Measurements from ENCODE around the gene HMBS.
"Not testable (repeated sequence)": the region's sequence is repeated elsewhere in the genome, so short reads cannot be mapped to it uniquely, and the experiment has no call there.

HMBS gene

GRCh38 chr11:119084663-119085436, at the start of gene HMBS:
Gene HMBS (plus strand): TSS chr11:119084881. CDS start chr11:119085034, 153 bp downstream.
- DNase-seq: peak; percentile 84

GRCh38 chr11:119038884-119039283, 45.8 kb upstream of the HMBS start:
- no peak for DNase-seq

- not testable (repeated sequence) for DNase-seq
Measured at GRCh38 chr11:119039471-119039870, 45.2 kb upstream of the HMBS start.

GRCh38 chr11:119041821-119042514, 42.7 kb upstream of the HMBS start:
- no peak for DNase-seq

DNA sequence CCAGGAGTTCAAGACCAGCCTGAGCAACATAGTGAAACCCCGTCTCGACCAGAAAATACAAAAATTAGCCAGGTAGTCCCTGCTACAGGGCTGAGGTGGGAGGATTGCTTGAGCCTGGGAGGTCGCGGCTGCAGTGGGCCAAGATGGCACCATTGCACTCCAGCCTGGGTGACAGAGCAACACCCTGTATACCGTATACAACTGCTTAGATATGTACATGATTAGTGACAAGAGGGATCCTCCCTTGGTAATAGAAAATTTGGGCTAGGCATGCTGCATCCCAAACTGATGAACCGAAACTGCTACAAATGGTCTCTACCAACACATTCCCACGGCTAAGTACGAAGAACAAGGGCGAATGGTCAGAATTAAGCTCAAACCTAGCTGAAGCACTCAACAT, 41.8 kb upstream of the HMBS start:
- DNase-seq: no peak

DNA sequence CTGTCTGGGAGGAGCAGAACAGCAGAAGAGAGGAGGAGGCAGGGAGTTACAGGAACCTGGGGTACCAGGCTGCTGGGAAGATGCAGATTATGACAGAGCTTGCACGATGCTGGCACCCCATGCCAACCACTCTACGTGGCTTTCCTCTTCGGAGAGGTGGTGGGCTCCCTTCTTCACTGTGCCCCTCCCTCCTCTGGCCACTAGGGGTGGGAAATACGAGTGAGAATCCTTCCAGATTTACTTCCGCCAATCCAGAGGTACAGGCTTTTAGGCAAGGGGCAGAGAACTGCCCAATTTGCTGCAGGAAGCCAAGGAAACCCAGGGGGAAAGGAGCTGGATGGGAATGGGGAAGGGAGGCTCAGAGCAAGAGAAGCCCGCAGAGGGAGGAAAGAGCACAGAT, 40.0 kb upstream of the HMBS start:
- no peak for DNase-seq

- DNase-seq: no peak
Measured at GRCh38 chr11:119046489-119046888, 38.2 kb upstream of the HMBS start.

DNA sequence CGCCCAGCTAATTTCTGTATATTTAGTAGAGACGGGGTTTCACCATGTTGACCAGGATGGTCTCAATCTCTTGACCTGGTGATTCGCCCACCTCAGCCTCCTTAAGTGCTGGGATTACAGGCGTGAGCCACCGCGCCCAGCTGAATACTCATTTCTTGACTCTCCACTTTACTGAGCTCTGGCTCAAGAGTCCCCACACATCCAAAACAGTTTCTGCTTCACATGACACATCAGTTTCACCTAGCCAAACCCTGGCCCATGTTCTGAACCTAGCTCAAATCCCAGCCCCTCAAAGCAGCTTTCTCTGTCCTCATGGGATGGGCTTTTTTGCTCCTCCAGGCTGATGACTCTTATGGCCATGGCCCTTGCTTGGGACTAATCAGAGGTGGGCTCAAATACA, 37.5 kb upstream of the HMBS start:
- DNase-seq: no peak

GRCh38 chr11:119048644-119049043, 36.0 kb upstream of the HMBS start:
- no peak for DNase-seq

- DNase-seq: no peak
Measured at GRCh38 chr11:119049081-119049480, 35.6 kb upstream of the HMBS start.

DNA sequence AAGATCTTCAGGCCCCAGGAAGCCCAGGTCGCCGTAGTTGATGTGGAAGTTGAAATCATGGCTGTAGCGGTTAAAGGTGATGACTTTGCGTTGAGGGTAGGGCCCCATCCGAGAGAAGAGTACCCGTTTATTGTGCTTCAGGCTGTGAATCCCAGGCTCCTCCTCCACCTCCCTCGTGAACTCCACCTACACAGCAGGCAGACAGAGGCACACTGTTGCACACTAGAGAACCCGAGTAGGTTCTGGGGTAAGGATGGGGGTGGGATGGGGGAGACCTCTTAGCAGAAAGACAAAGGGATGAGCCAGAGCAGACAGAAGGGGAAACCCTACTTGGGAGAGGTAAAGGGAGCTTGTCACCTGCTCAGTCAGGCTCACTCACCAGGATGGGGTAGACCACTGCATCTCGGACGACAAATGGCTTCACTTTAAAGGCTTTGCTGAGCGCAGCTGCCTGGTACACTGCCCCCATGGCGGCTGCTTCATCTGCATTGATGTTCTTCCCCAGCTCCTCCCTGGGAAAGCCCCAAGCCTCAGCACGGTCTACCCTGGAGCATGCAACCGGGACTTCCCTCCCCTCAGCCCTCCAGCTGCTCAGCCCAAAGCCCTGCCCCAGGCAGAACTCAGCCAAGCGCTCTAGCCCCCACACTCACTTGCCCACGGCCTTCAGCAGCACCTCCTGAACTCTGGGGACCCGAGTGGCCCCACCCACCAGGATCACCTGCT, 33.1 kb upstream of the HMBS start:
- DNase-seq: no peak

DNA sequence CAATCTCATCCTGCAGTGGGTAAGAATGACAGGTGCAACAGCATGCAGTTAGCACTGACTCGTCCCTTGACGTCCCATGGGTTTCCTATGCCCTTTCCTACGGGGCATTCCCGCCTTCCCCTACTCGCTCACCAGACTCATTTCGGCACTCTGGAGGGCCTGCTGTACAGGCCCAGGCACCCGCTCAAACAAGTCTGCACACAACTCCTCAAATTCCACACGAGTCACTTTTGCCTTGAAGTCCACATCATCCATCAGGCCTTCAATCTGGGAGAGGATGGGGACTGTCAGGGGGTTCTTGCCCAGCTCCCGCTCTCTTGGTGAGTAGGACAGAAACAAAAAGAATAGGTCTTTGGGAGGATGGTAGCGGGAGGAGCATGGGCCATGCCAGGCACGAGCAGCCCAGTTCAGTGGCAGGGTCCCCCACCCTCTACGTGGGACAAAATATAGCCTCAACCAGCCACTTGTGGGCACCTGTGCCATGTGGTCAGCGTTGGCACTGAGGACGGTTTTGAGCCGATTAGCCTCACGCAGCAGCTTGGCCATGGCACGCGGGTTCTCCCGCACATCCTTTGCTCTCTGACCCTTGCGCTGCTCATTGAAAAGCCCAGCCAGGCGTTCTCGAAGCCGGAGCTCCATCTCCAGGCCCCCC, 32.4 kb upstream of the HMBS start:
- DNase-seq: no peak

DNA sequence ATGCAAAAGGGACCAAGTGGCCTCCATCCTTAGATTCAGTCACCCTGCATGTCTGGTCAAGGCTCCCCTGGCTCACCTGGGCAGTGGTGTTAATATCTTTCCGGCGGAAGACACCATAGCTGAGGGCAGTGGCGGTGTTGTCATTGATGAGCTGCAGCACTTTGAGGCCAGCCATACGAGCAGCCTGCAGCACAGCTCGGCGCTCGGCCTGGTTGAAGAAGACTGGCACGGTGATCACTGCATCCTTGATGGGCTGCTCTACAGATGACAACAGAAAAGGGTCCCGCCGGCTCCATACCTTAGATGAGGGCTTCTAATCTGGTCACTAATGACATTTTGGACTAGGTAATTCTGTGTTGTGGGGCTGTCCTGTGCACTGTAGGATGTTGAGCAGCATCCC, 30.3 kb upstream of the HMBS start:
- no peak for DNase-seq

- DNase-seq: no peak
Measured at GRCh38 chr11:119055901-119056300, 28.8 kb upstream of the HMBS start.

- DNase-seq: no peak
Measured at GRCh38 chr11:119056421-119056999, 28.2 kb upstream of the HMBS start.

- DNase-seq: peak; percentile 90
Measured at GRCh38 chr11:119057000-119057769, 27.5 kb upstream of the HMBS start, which contains the start of gene HYOU1. Gene HYOU1 (minus strand): TSS chr11:119057205. CDS start chr11:119056160, 1,045 bp downstream.

- not testable (repeated sequence) for DNase-seq
Measured at GRCh38 chr11:119059128-119059527, 25.6 kb upstream of the HMBS start.

- DNase-seq: no peak
Measured at GRCh38 chr11:119061256-119061655, 23.4 kb upstream of the HMBS start.

GRCh38 chr11:119062779-119063178, 21.9 kb upstream of the HMBS start:
- DNase-seq: no peak

DNA sequence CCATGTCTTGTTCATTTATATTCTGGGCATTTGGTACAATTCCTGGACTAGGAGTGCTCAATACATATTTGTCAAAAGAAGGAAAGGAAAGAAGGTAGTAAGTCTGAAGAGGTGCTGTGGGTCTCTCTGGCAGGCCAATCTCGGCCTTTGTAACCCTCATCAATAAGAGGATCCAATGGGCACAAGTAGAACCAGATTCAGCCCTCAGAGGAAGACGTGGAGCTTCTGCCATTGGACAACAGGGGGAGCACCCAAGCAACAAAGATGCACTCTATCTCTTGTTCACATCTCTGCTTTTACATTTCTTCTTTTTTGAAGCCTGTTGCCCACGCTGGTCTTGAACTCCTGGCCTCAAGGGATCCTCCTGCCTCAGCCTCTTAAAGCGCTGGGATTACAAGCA, 19.3 kb upstream of the HMBS start:
- DNase-seq: no peak

DNA sequence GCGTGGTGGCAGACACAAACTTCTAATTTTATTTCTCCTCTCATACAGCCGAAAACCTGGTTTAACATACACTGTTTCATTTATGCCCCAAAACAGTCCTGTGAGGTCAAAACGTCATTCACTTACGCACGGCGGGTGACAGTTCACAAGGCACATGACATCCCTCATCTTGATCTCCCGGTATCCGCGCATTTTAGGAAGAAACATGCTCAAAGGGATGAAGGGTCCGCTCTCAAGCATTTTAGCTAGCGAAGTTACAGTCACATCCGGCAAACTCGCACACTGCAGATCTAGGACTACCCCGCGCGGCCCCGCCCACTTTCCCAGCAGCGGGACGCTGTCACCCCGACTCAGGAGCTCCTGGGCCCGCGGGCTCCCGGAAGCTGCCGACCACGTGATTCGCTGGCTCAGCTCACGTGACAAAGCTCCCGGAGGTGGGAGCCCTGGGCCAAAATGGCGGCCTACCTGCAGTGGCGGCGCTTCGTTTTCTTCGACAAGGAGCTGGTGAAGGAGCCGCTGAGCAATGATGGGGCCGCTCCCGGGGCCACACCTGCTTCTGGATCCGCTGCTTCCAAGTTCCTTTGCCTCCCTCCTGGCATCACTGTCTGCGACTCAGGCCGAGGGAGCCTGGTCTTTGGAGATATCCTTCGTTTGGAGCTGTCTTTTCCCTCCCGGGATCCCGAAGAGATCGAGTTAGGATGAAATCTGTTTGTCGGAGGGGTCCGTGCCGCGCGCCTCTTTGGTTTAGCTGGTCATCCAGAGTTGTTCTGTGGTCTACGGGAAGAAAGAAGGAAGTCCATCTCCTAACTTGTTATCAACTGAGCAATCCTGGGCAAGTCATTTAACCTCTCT, 17.1 kb upstream of the HMBS start, which contains the start of gene VPS11:
Gene VPS11, plus strand, starts transcription at position 448 of the 852 bp plus-strand sequence. Its CDS starts 6 bp downstream, at position 454.
- peak; percentile 57 for DNase-seq
